ENCODE data around the gene HEXB. TPM values are rescaled to one million over a fixed set of nuclear protein-coding genes. Genes with fewer than 3 reads are reported as not detected.
A peak's percentile ranks its signal among the peaks of the same experiment; 100 is the strongest.

Gene HEXB
- total and polyA plus RNA-seq, 2 of the 13 experiments (the other 11 are each of a cell fraction or from before 2014, with no cell fraction given), result 100 to 104 TPM

- no peak for TF ChIP-seq AKNA (CRISPR knock-in tag; IDR thresholded peaks at IDR 0.05; ENCODE audit: borderline replicate concordance)
- no peak for TF ChIP-seq CHD2 (IDR thresholded peaks at IDR 0.05; ENCODE audit: low read depth, low read length)
- peak; percentile 72; the same call in 1 of the 2 replicates for TF ChIP-seq SALL2 (CRISPR knock-in tag; IDR thresholded peaks at IDR 0.05)
- peak; percentile 59; the same call in 1 of the 2 replicates for TF ChIP-seq ZNF639 (CRISPR knock-in tag; conservative IDR thresholded peaks at IDR 0.05)
- peak; percentile 61; the same call in 1 of the 2 replicates for TF ChIP-seq TARDBP (CRISPR knock-in tag; IDR thresholded peaks at IDR 0.05)
- TF ChIP-seq MXD3 (CRISPR knock-in tag; IDR thresholded peaks at IDR 0.05), result peak; percentile 97
- TF ChIP-seq ARID2 (CRISPR knock-in tag; IDR thresholded peaks at IDR 0.05; ENCODE audit: borderline replicate concordance), result peak; percentile 69; the same call in 1 of the 2 replicates
- TF ChIP-seq ZNF549 (CRISPR knock-in tag; IDR thresholded peaks at IDR 0.05), result no peak
- TF ChIP-seq ARNTL (CRISPR knock-in tag; IDR thresholded peaks at IDR 0.05), result peak; percentile 92
- TF ChIP-seq ZBTB49 (CRISPR knock-in tag; IDR thresholded peaks at IDR 0.05; ENCODE audit: borderline replicate concordance), result no peak
- peak; percentile 90; the same call in 1 of the 2 replicates for TF ChIP-seq REPIN1 (CRISPR knock-in tag; IDR thresholded peaks at IDR 0.05; ENCODE audit: borderline replicate concordance, low read depth)
- TF ChIP-seq EED (CRISPR knock-in tag; IDR thresholded peaks at IDR 0.05), result peak; percentile 93; the same call in 1 of the 2 replicates
- TF ChIP-seq ZNF619 (CRISPR knock-in tag; IDR thresholded peaks at IDR 0.05), result 0 out of 2 replicates have a peak, but pooled peaks have one; percentile 48
- TF ChIP-seq NFE2L1 (CRISPR knock-in tag; IDR thresholded peaks at IDR 0.05; ENCODE audit: borderline replicate concordance), result peak; percentile 20; the same call in 1 of the 2 replicates
- no peak for TF ChIP-seq MYNN (CRISPR knock-in tag; IDR thresholded peaks at IDR 0.05; ENCODE audit: low read depth)
- TF ChIP-seq ZNF468 (CRISPR knock-in tag; IDR thresholded peaks at IDR 0.05), result no peak
- TF ChIP-seq ATF6 (CRISPR knock-in tag; conservative IDR thresholded peaks at IDR 0.05), result no peak
Measured at GRCh38 chr5:74640450-74640953, 44.5 kb upstream of the HEXB start, which contains the start of gene ENC1 (continued).

Measured in HepG2 (cell line).